A549 treated with GW870086 at 1 μM for 4 hours (cell line): Measurements from ENCODE around the gene MS4A14. TPM values are rescaled to one million over a fixed set of nuclear protein-coding genes. Genes with fewer than 3 reads are reported as not detected.

Experiments
- total RNA-seq: library from RNA; stranded (reverse); fragments of 200-300 nt; extraction: Qiagen RNA extraction; gene quantifications from 5 replicates; pipeline ENCODE4 v1.2.3, GENCODE V29; 2022; ENCODE audit warnings: low read depth

Gene MS4A14
- total RNA-seq: not detected in 5 replicates

GRCh38 chr11:60396382-60396781 is at the start of gene MS4A14:
TSS of gene MS4A14 (plus strand) at chr11:60396459. CDS start at chr11:60396579, 120 bp downstream.

GRCh38 chr11:60378354-60378753 is 17.9 kb upstream of the MS4A14 start, which contains the start of gene MS4A7:
TSS of gene MS4A7 (plus strand) at chr11:60378532. CDS start at chr11:60383142, 4,610 bp downstream.

GRCh38 chr11:60429272-60429671 is 33.0 kb downstream of the MS4A14 start, which contains the start of gene MS4A5:
TSS of gene MS4A5 (plus strand) at chr11:60429572. CDS start at chr11:60429675, 103 bp downstream.

GRCh38 chr11:60455531-60456042 is 59.3 kb downstream of the MS4A14 start, which contains the start of gene MS4A1:
TSS of gene MS4A1 (plus strand) at chr11:60455847. CDS start at chr11:60462375, 6,528 bp downstream.

Other genes starting within 250 kb of the MS4A14 start
- not detected in 5 replicates for gene MS4A6A, start 213.4 kb upstream of the MS4A14 start, total RNA-seq
- gene MS4A4E, start 153.3 kb upstream of the MS4A14 start, total RNA-seq: not detected in 5 replicates
- not detected in 5 replicates for gene MS4A4A, start 115.8 kb upstream of the MS4A14 start, total RNA-seq
- not detected in 5 replicates for gene MS4A6E, start 69.2 kb upstream of the MS4A14 start, total RNA-seq
- gene MS4A7, start 17.9 kb upstream of the MS4A14 start, total RNA-seq: not detected in 5 replicates
- not detected in 5 replicates for gene MS4A5, start 33.1 kb downstream of the MS4A14 start, total RNA-seq
- gene MS4A1, start 59.4 kb downstream of the MS4A14 start, total RNA-seq: not detected in 5 replicates
- not detected in 5 replicates for gene MS4A12, start 96.3 kb downstream of the MS4A14 start, total RNA-seq
- not detected in 5 replicates for gene MS4A13, start 118.9 kb downstream of the MS4A14 start, total RNA-seq